WTC11 (cell line): ENCODE results near the gene MID1.

ENCODE experiments used
- CREB1 ChIP-seq: sonication (generic); formaldehyde crosslinking; IDR thresholded peaks from 2 replicates; pipeline ENCODE4 v1.8.0; 2023; ENCODE audit warnings: mild to moderate bottlenecking, missing genetic modification reagents
- CTCF ChIP-seq: fragments of 200-600 bp; IDR thresholded peaks from 2 replicates; pipeline ENCODE4 v1.8.0; 2022; ENCODE audit warnings: antibody characterized with exemption
- FOXK1 ChIP-seq: sonication (generic); formaldehyde crosslinking; IDR thresholded peaks from 2 replicates; pipeline ENCODE4 v1.8.0; 2022; ENCODE audit warnings: mild to moderate bottlenecking, moderate library complexity, missing genetic modification reagents
- JUN ChIP-seq: sonication (generic); formaldehyde crosslinking; IDR thresholded peaks from 2 replicates; pipeline ENCODE4 v1.8.0; 2023; ENCODE audit warnings: mild to moderate bottlenecking, missing genetic modification reagents
- NFYB ChIP-seq: sonication (generic); formaldehyde crosslinking; conservative IDR thresholded peaks from 2 replicates; pipeline ENCODE4 v1.8.0; 2022; ENCODE audit warnings: low read depth, missing genetic modification reagents
- NR2C2 ChIP-seq: sonication (generic); formaldehyde crosslinking; IDR thresholded peaks from 2 replicates; pipeline ENCODE4 v1.8.0; 2022; ENCODE audit warnings: mild to moderate bottlenecking, missing genetic modification reagents

GRCh38 chrX:10474913-10475568 is 145.3 kb downstream of the MID1 start:
- no peak for TF ChIP-seq CTCF
- no peak for TF ChIP-seq NFYB (CRISPR knock-in tag)
- no peak for TF ChIP-seq JUN
- TF ChIP-seq CREB1 (CRISPR knock-in tag) = no peak
- TF ChIP-seq NR2C2 (CRISPR knock-in tag) = no peak
- no peak for TF ChIP-seq FOXK1 (CRISPR knock-in tag)
